NCI-H2196 (cell line): ENCODE data around the gene ACTN2.

Experiments used
- DNase-seq: peaks from one replicate; lab custom pipeline; 2025; ENCODE audit not compliant: unreplicated experiment; lab: John Stamatoyannopoulos, UW

The ACTN2 gene

GRCh38 chr1:236812334-236813030 is 126.2 kb downstream of the ACTN2 start:
- no peak for DNase-seq
